Calu3 (cell line): Measurements from ENCODE around the gene CEND1. TPM values are rescaled to one million over a fixed set of nuclear protein-coding genes. Genes with fewer than 3 reads are reported as not detected.

Experiments used
- BruUV-seq: library from RNA; stranded (reverse); fragments of 400-500 nt; replicated peaks from 2 replicates; lab custom pipeline; 2021; lab: Mats Ljungman, UMichigan
- CTCF ChIA-PET: fragments of 300-600 bp; sonication (Branson Sonifier 250); formaldehyde crosslinking; loops from one replicate; lab custom pipeline; 2022; ENCODE audit warnings: antibody characterized with exemption; lab: Charles Lee
- DNase-seq: peaks from one replicate; pipeline ENCODE4 v3.0.0; 2022
- H3K27ac Mint-ChIP-seq: one replicate; pipeline ENCODE4 v1.8.0; 2022; ENCODE audit warnings: mixed read lengths; ENCODE audit not compliant: unreplicated experiment
- H3K27me3 Mint-ChIP-seq: one replicate; pipeline ENCODE4 v1.8.0; 2022; ENCODE audit warnings: mixed read lengths; ENCODE audit not compliant: unreplicated experiment
- H3K36me3 Mint-ChIP-seq: one replicate; pipeline ENCODE4 v1.8.0; 2022; ENCODE audit warnings: mild to moderate bottlenecking, moderate library complexity, mixed read lengths; ENCODE audit not compliant: insufficient read depth, unreplicated experiment
- H3K4me1 Mint-ChIP-seq: one replicate; pipeline ENCODE4 v1.8.0; 2022; ENCODE audit warnings: mild to moderate bottlenecking, low read depth, mixed read lengths; ENCODE audit not compliant: unreplicated experiment
- H3K4me3 Mint-ChIP-seq: one replicate; pipeline ENCODE4 v1.8.0; 2022; ENCODE audit warnings: mild to moderate bottlenecking, low read depth, moderate library complexity, mixed read lengths; ENCODE audit not compliant: unreplicated experiment
- H3K9me3 Mint-ChIP-seq: one replicate; pipeline ENCODE4 v1.8.0; 2022; ENCODE audit warnings: low read depth, mixed read lengths; ENCODE audit not compliant: unreplicated experiment
- intact Hi-C: fragments of 100-400 bp; cut with micrococcal nuclease; formaldehyde crosslinking; loops from one replicate; pipeline ENCODE4 v1.10.0; 2022; ENCODE audit not compliant: unreplicated experiment
- total RNA-seq: library from RNA; stranded (reverse); gene quantifications from 2 replicates; pipeline ENCODE4 v1.2.3, GENCODE V29; 2022
- TF ChIP-seq, protein P1 (sequence below): fragments of 200-600 bp; IDR thresholded peaks from one replicate; pipeline ENCODE4 v1.8.0; 2022; ENCODE audit warnings: antibody characterized with exemption; ENCODE audit not compliant: unreplicated experiment

Gene CEND1
- total RNA-seq, 1 experiment from 2014 or later, result not detected

DNA sequence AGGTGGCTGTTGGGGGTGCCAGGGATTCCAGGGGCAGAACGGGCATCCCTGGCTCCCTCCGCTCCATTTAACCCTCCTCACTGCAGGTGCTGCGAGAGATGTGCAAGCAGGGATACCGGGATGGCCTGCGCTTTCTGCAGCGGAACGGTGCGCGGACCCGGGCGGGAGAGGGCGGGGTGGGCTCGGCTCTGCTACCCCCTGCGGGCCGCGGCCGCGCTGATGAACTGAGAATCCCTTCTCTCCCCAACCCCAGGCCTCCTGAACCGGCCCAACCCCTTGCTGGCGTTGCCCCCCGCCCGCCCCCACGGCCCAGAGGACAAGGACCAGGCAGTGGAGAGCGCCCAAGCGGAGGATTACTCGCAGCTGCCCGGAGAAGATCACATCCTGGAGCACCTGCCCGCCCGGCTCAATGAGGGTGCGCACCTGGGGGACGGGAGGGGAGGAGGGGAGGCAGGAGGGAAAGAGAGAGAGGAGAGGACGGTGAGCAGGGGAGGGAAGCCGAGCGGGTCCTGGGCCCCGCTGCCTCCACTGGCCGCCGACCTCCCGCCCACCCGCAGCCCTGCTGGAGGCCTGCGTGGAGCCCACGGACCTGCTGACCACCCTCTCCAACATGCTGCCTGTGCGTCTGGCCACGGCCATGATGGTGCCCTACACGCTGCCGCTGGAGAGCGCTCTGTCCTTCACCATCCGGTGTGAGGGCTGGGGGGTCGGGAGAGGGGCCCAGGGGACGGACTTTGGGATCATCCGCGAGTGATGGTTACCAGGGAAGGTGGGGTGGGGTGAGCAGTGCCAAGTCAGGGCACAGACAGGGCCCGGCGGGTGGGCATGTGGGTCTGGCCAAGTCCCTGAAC is 33.8 kb upstream of the CEND1 start:
- Mint-ChIP-seq H3K4me1 (peaks cover 30% of the 10 kb centered on the region), H3K27ac (no peak overlapping the region), H3K9me3 (no peaks in the 10 kb centered on the region), H3K4me3 (no peak overlapping the region), H3K27me3 (no peaks in the 10 kb centered on the region), H3K36me3 (peaks cover 89% of the 10 kb centered on the region)
- no TSS peak for BruUV-seq
- TF ChIP-seq, protein P1, sequence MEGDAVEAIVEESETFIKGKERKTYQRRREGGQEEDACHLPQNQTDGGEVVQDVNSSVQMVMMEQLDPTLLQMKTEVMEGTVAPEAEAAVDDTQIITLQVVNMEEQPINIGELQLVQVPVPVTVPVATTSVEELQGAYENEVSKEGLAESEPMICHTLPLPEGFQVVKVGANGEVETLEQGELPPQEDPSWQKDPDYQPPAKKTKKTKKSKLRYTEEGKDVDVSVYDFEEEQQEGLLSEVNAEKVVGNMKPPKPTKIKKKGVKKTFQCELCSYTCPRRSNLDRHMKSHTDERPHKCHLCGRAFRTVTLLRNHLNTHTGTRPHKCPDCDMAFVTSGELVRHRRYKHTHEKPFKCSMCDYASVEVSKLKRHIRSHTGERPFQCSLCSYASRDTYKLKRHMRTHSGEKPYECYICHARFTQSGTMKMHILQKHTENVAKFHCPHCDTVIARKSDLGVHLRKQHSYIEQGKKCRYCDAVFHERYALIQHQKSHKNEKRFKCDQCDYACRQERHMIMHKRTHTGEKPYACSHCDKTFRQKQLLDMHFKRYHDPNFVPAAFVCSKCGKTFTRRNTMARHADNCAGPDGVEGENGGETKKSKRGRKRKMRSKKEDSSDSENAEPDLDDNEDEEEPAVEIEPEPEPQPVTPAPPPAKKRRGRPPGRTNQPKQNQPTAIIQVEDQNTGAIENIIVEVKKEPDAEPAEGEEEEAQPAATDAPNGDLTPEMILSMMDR, result no peak
- CTCF ChIA-PET, result interaction anchor here (0.6 kb wide), 1 partner anchor 14 kb away, joined by 6 read pairs; no protein-coding TSS in a partner anchor
- intact Hi-C loops, result no loop called here
- DNase-seq, result no peak

DNA sequence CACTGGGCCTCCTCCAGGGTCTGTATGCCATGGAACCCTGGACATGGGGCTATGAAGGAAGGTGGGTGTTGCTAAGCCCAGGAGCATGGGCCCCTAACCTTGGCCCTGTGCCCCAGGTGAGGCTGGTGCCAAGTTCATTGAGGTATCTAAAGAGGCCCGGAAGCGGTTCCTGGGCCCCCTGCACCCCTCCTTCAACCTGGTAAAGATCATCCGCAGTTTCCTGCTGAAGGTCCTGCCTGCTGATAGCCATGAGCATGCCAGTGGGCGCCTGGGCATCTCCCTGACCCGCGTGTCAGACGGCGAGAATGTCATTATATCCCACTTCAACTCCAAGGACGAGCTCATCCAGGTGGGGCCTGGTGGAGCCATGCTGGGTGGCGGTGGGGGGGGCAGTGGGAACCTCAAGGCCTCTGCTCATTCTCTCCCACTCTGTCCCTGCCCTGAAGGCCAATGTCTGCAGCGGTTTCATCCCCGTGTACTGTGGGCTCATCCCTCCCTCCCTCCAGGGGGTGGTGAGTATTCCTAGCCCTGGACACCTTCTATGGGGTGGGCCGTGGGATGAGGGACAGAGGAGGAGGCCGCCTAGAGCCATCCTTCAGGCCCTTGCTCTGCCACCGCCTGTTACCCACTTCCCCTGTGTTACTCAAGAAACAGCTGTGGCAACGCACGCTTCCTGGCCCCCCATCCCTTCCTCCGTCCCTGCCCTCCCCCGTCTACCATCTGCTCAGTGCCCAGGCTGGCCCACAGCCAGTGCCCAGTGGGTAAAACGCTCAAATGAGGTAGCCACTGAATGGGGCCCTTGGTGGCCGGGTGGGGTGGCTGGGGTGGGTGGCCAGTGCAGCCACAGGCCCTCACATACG is 31.9 kb upstream of the CEND1 start:
- no TSS peak for BruUV-seq
- TF ChIP-seq, protein P1, result no peak
- DNase-seq, result no peak
- H3K27ac Mint-ChIP-seq, result peak overlapping the region; percentile 88
- H3K9me3 Mint-ChIP-seq, result no peaks in the 10 kb centered on the region
- peaks cover 20% of the 10 kb centered on the region for H3K4me1 Mint-ChIP-seq
- intact Hi-C loops, result no loop called here
- CTCF ChIA-PET, result interaction anchor here (0.8 kb wide), 1 partner anchor 27 kb away, joined by 3 read pairs; no protein-coding TSS in a partner anchor
- peak overlapping the region; percentile 77 for H3K4me3 Mint-ChIP-seq
- H3K27me3 Mint-ChIP-seq, result no peaks in the 10 kb centered on the region
- peaks cover 79% of the 10 kb centered on the region for H3K36me3 Mint-ChIP-seq

DNA sequence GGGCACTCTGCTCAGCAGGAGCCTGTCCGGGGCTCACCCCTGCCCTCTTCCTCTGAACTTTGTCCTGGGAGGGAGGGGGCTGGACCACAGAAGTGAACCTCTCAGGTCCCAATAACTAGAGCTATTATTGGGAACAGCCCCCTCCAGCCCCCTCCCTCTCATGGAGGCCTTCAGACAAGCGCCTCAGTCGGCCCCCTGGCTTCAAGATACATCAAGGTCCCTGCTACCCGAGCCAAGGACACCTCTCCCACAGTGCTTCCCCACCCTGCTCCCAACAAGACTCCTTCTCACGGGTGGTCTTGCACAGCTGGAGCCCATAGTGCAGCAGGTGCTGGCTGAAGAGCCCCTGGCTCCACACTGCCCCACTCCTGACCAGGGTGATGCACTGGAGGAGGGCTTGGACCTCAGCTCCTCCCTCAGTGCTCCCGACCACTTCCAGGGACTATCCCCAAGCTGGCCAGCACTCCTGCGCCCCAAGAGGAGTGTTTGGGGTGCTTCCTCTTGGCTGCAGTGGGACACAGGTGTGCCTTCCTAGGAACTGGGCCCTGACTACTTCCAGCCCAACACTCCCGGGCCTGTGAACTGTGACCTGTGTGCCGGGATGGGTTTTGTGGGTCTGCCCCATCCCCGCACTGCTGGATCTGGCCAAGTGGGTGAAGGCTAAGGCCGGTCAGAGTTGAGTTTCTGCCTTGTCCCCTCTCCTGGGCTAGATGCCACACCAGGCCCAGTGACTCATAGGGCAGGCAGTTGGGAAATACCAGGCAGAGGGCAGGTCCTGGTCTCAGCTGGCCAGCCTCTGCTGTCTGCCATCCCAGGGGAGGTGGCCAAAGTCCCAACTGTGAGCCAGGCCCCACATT is 31.0 kb upstream of the CEND1 start:
- CTCF ChIA-PET, result interaction anchor here (1.6 kb wide), 1 partner anchor 14 kb away, joined by 9 read pairs; no protein-coding TSS in a partner anchor
- Mint-ChIP-seq H3K4me1 (peaks cover 20% of the 10 kb centered on the region), H3K27ac (peak overlapping the region; percentile 88), H3K9me3 (no peaks in the 10 kb centered on the region), H3K36me3 (peaks cover 78% of the 10 kb centered on the region), H3K4me3 (peak overlapping the region; percentile 77), H3K27me3 (no peaks in the 10 kb centered on the region)
- no TSS peak for BruUV-seq
- DNase-seq, result peak; percentile 87
- TF ChIP-seq, protein P1, result no peak
- intact Hi-C loops, result no loop called here
